OCI-LY1 (cell line): ENCODE measurements around the gene SUN2.

Experiments used
- EZH2 ChIP-seq: fragments of 200-600 bp; sonication (generic), shearing (Covaris generic); IDR thresholded peaks from 2 replicates; pipeline ENCODE4 v1.8.0; 2017; ENCODE audit warnings: borderline replicate concordance, mixed run types, mild to moderate bottlenecking, antibody characterized with exemption, low read length, moderate library complexity, mixed read lengths
- TF ChIP-seq, protein P1 (sequence below): fragments of 200-600 bp; sonication (generic), shearing (Covaris generic); IDR thresholded peaks from 2 replicates; pipeline ENCODE4 v1.5.1; 2017; ENCODE audit warnings: mild to moderate bottlenecking, antibody characterized with exemption, low read length, moderate library complexity, mixed read lengths

DNA sequence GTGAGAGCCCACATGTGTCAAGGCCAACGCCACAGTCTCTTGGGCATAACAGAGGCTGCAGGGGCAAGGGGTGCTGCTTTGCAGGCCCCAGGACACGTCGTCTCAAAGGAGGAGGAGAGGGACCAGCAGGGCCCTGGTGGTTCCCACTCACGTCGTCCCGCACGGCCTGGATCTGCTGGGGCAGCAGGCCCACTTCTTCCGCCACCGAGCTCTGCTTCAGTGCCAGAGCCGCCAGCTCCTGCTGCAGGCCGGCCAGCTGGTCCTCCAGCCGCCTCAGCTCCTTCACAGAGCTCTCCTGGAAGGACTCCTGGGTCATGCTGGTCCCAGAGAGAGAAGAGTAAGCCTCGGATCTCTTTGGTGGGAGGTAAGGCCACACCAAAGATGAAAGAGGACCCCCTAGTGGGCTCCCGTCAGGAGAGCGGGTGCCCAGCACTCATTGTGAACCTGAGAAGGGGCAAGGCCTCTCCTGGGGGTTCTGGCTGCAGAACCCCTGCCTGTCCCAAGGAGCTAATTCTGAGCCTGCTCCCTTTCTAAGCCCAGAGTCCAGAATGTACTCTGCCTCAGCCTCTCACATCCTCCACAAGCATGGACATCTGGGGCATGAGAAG is 15.6 kb downstream of the SUN2 start:
- TF ChIP-seq, protein P1, sequence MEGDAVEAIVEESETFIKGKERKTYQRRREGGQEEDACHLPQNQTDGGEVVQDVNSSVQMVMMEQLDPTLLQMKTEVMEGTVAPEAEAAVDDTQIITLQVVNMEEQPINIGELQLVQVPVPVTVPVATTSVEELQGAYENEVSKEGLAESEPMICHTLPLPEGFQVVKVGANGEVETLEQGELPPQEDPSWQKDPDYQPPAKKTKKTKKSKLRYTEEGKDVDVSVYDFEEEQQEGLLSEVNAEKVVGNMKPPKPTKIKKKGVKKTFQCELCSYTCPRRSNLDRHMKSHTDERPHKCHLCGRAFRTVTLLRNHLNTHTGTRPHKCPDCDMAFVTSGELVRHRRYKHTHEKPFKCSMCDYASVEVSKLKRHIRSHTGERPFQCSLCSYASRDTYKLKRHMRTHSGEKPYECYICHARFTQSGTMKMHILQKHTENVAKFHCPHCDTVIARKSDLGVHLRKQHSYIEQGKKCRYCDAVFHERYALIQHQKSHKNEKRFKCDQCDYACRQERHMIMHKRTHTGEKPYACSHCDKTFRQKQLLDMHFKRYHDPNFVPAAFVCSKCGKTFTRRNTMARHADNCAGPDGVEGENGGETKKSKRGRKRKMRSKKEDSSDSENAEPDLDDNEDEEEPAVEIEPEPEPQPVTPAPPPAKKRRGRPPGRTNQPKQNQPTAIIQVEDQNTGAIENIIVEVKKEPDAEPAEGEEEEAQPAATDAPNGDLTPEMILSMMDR, result no peak
- TF ChIP-seq EZH2, result no peak
